22Rv1 (cell line): ENCODE data around the gene RPS6KA1.
A peak's percentile ranks its signal among the peaks of the same experiment; 100 is the strongest.

Source experiments
- H3K27ac ChIP-seq: fragments of 450-650 bp; 2 replicates; pipeline ENCODE4 v1.5.1; 2017
- CTCF ChIP-seq: fragments of 450-650 bp; IDR thresholded peaks from 2 replicates; pipeline ENCODE4 v1.5.1; 2017; ENCODE audit warnings: mild to moderate bottlenecking
- ZFX ChIP-seq: fragments of 450-650 bp; IDR thresholded peaks from 2 replicates; pipeline ENCODE4 v1.6.1; 2017; ENCODE audit warnings: antibody characterized with exemption, borderline replicate concordance

RPS6KA1 gene

GRCh38 chr1:26531651-26532131 lies 2.1 kb downstream of the RPS6KA1 start:
- peak overlapping the region; percentile 65 for H3K27ac ChIP-seq

GRCh38 chr1:26533951-26534509 lies 4.5 kb downstream of the RPS6KA1 start:
- no peak overlapping the region for H3K27ac ChIP-seq
- TF ChIP-seq CTCF: no peak
- TF ChIP-seq ZFX: no peak

More at GRCh38 chr1:26531651-26532131, 2.1 kb downstream of the RPS6KA1 start:
- TF ChIP-seq ZFX (no peak), CTCF (no peak)

GRCh38 chr1:26535201-26535600 lies 5.6 kb downstream of the RPS6KA1 start:
- TF ChIP-seq CTCF: no peak
- TF ChIP-seq ZFX: no peak
- H3K27ac ChIP-seq: no peak overlapping the region

GRCh38 chr1:26536081-26536480 lies 6.5 kb downstream of the RPS6KA1 start:
- H3K27ac ChIP-seq: no peak overlapping the region
- TF ChIP-seq ZFX (no peak), CTCF (no peak)

- no peak overlapping the region for H3K27ac ChIP-seq
- no peak for TF ChIP-seq ZFX
- no peak for TF ChIP-seq CTCF
These were observed 7.0 kb downstream of the RPS6KA1 start for GRCh38 chr1:26536521-26536920.

- no peak overlapping the region for H3K27ac ChIP-seq
- no peak for TF ChIP-seq ZFX
- TF ChIP-seq CTCF: no peak
These were observed 8.4 kb downstream of the RPS6KA1 start for GRCh38 chr1:26537951-26538352.

- H3K27ac ChIP-seq: no peak overlapping the region
- TF ChIP-seq ZFX (no peak), CTCF (peak; percentile 84)
These were observed 9.2 kb downstream of the RPS6KA1 start for GRCh38 chr1:26538480-26539412.
